IMR-90 (cell line): Measurements from ENCODE around the gene CARD14. TPM values are rescaled to one million over a fixed set of nuclear protein-coding genes. Genes with fewer than 3 reads are reported as not detected.

Experiments
- ATAC-seq: fragments of 200-7000 bp; cut with Tn5 transposase; 2 replicates; pipeline ENCODE4 v1.9.1; 2020; ENCODE audit warnings: low read depth, mild to moderate bottlenecking, moderate library complexity
- BruUV-seq: library from RNA; stranded (reverse); fragments of 400-500 nt; replicated peaks from 2 replicates; lab custom pipeline; 2021; lab: Mats Ljungman, UMichigan
- CTCF ChIA-PET: fragments of 300-600 bp; formaldehyde crosslinking; extraction: SDS; loops from one replicate; lab custom pipeline; 2021; ENCODE audit warnings: antibody characterized with exemption; lab: Yijun Ruan, JAX
- POLR2A ChIA-PET: fragments of 300-600 bp; sonication (Branson Sonifier 250); formaldehyde crosslinking; loops from one replicate; lab custom pipeline; 2022; ENCODE audit warnings: antibody characterized with exemption; ENCODE audit not compliant: unreplicated experiment; lab: Charles Lee
- DNase-seq: peaks from one replicate; pipeline ENCODE4 v3.0.0; 2013
- H2AFZ ChIP-seq: replicated peaks from 2 replicates; pipeline ENCODE3; 2013; ENCODE audit warnings: low read length, mild to moderate bottlenecking; ENCODE audit not compliant: poor library complexity
- H2AK5ac ChIP-seq: 2 replicates; pipeline ENCODE4 v1.6.1; 2013; ENCODE audit warnings: low read depth, low read length, inconsistent platforms
- H2AK9ac ChIP-seq: replicated peaks from 2 replicates; pipeline ENCODE3; 2013; ENCODE audit warnings: mild to moderate bottlenecking, low read depth, low read length, moderate library complexity; ENCODE audit not compliant: poor library complexity
- H2BK120ac ChIP-seq: 2 replicates; pipeline ENCODE4 v1.6.1; 2013; ENCODE audit warnings: low read depth, low read length, inconsistent platforms
- H2BK15ac ChIP-seq: 3 replicates; pipeline ENCODE4 v1.6.1; 2013; ENCODE audit warnings: low read depth, low read length, inconsistent platforms
- H2BK20ac ChIP-seq: 2 replicates; pipeline ENCODE4 v1.6.1; 2013; ENCODE audit warnings: low read depth, mild to moderate bottlenecking, inconsistent platforms, low read length, moderate library complexity
- H2BK5ac ChIP-seq: 2 replicates; pipeline ENCODE4 v1.6.1; 2013; ENCODE audit warnings: mild to moderate bottlenecking, low read depth, low read length, inconsistent platforms; ENCODE audit not compliant: poor library complexity, severe bottlenecking
- H3K14ac ChIP-seq: replicated peaks from 2 replicates; pipeline ENCODE4 v1.6.1; 2013; ENCODE audit warnings: low read depth, low read length, inconsistent platforms
- H3K18ac ChIP-seq: 2 replicates; pipeline ENCODE4 v1.6.1; 2013; ENCODE audit warnings: low read depth, low read length, control low read depth
- H3K23ac ChIP-seq: 2 replicates; pipeline ENCODE4 v1.6.1; 2013; ENCODE audit warnings: low read depth, low read length, inconsistent platforms
- H3K27ac ChIP-seq: 2 replicates; pipeline ENCODE4 v1.5.1; 2013; ENCODE audit warnings: mild to moderate bottlenecking, control low read depth, low read length; ENCODE audit not compliant: insufficient read depth
- H3K27me3 ChIP-seq: 2 replicates; pipeline ENCODE4 v1.6.1; 2013; ENCODE audit warnings: low read length; ENCODE audit not compliant: control insufficient read depth, insufficient read depth
- H3K36me3 ChIP-seq: 2 replicates; pipeline ENCODE4 v1.6.1; 2013; ENCODE audit warnings: low read length, mixed read lengths; ENCODE audit not compliant: control insufficient read depth, insufficient read depth
- H3K4ac ChIP-seq: 2 replicates; pipeline ENCODE4 v1.6.1; 2013; ENCODE audit warnings: low read depth, low read length, inconsistent platforms
- H3K4me1 ChIP-seq: 2 replicates; pipeline ENCODE4 v1.6.1; 2013; ENCODE audit warnings: low read length, mixed read lengths; ENCODE audit not compliant: control insufficient read depth, insufficient read depth
- H3K4me2 ChIP-seq: 2 replicates; pipeline ENCODE4 v1.6.1; 2013; ENCODE audit warnings: low read depth, mild to moderate bottlenecking, control low read depth, low read length, moderate library complexity
- H3K4me3 ChIP-seq: 2 replicates; pipeline ENCODE4 v1.5.1; 2013; ENCODE audit warnings: low read depth, mild to moderate bottlenecking, control low read depth, low read length, moderate library complexity; ENCODE audit not compliant: insufficient read depth
- H3K56ac ChIP-seq: 2 replicates; pipeline ENCODE4 v1.6.1; 2013; ENCODE audit warnings: low read length, inconsistent platforms; ENCODE audit not compliant: insufficient read depth; ENCODE audit errors: extremely low read depth
- H3K79me1 ChIP-seq, 2 experiments: 2 replicates each; pipeline ENCODE4 v1.6.1; 2013; ENCODE audit warnings: low read length in 2 of 2, inconsistent platforms in 1 of 2, low read depth in 1 of 2
- H3K9ac ChIP-seq: 2 replicates; pipeline ENCODE4 v1.6.1; 2013; ENCODE audit warnings: low read depth, low read length, control low read depth
- H3K9me1 ChIP-seq: 2 replicates; pipeline ENCODE4 v1.6.1; 2013; ENCODE audit warnings: low read length, inconsistent platforms; ENCODE audit not compliant: insufficient read depth
- H3K9me3 ChIP-seq: 2 replicates; pipeline ENCODE4 v1.6.1; 2013; ENCODE audit warnings: low read length; ENCODE audit not compliant: control insufficient read depth, insufficient read depth
- H4K20me1 ChIP-seq: 2 replicates; pipeline ENCODE4 v1.6.1; 2013; ENCODE audit warnings: low read length, inconsistent platforms; ENCODE audit not compliant: insufficient read depth
- H4K5ac ChIP-seq: 2 replicates; pipeline ENCODE4 v1.6.1; 2013; ENCODE audit warnings: mild to moderate bottlenecking, low read depth, low read length, control low read depth
- H4K8ac ChIP-seq, 2 experiments: 2 replicates each; pipeline ENCODE4 v1.6.1; 2013; ENCODE audit warnings: low read depth in 2 of 2, low read length in 2 of 2, control low read depth in 1 of 2, inconsistent platforms in 1 of 2
- H4K91ac ChIP-seq: 2 replicates; pipeline ENCODE4 v1.6.1; 2013; ENCODE audit warnings: low read depth, low read length, inconsistent platforms; ENCODE audit not compliant: insufficient read depth
- BHLHE40 ChIP-seq: fragments of 150-350 bp; IDR thresholded peaks from 2 replicates; pipeline ENCODE4 v1.6.1; 2016; ENCODE audit warnings: mild to moderate bottlenecking, low read depth, low read length
- CEBPB ChIP-seq: IDR thresholded peaks from 2 replicates; pipeline ENCODE4 v1.6.1; 2012; ENCODE audit warnings: low read depth, low read length, improper control_type of control experiment
- CHD1 ChIP-seq: IDR thresholded peaks from 2 replicates; pipeline ENCODE4 v1.6.1; 2012; ENCODE audit warnings: low read depth, low read length, improper control_type of control experiment
- CTCF ChIP-seq: conservative IDR thresholded peaks from 2 replicates; pipeline ENCODE4 v1.5.1; 2012; ENCODE audit warnings: mild to moderate bottlenecking, low read depth, low read length, improper control_type of control experiment
- FOS ChIP-seq: fragments of 150-350 bp; IDR thresholded peaks from 2 replicates; pipeline ENCODE4 v1.6.1; 2016; ENCODE audit warnings: low read depth, low read length
- MAFK ChIP-seq: IDR thresholded peaks from 2 replicates; pipeline ENCODE4 v1.6.1; 2012; ENCODE audit warnings: low read depth, low read length, improper control_type of control experiment
- MAZ ChIP-seq: IDR thresholded peaks from 2 replicates; pipeline ENCODE4 v1.6.1; 2012; ENCODE audit warnings: low read depth, mild to moderate bottlenecking, low read length, improper control_type of control experiment, moderate library complexity, borderline replicate concordance
- MXI1 ChIP-seq: IDR thresholded peaks from 2 replicates; pipeline ENCODE4 v1.6.1; 2012; ENCODE audit warnings: low read depth, mild to moderate bottlenecking, low read length, moderate library complexity, borderline replicate concordance
- POLR2A ChIP-seq: IDR thresholded peaks from 2 replicates; pipeline ENCODE4 v1.6.1; 2012; ENCODE audit warnings: mild to moderate bottlenecking, low read depth, low read length
- RAD21 ChIP-seq: IDR thresholded peaks from 2 replicates; pipeline ENCODE4 v1.6.1; 2012; ENCODE audit warnings: low read length, improper control_type of control experiment
- RCOR1 ChIP-seq: IDR thresholded peaks from 2 replicates; pipeline ENCODE4 v1.6.1; 2012; ENCODE audit warnings: mild to moderate bottlenecking, low read length, improper control_type of control experiment; ENCODE audit not compliant: insufficient replicate concordance
- RFX5 ChIP-seq: IDR thresholded peaks from 2 replicates; pipeline ENCODE4 v1.8.0; 2012; ENCODE audit warnings: low read depth, mild to moderate bottlenecking, low read length, moderate library complexity
- USF2 ChIP-seq: fragments of 150-350 bp; IDR thresholded peaks from 2 replicates; pipeline ENCODE4 v1.6.1; 2017; ENCODE audit warnings: mild to moderate bottlenecking, antibody characterized with exemption, low read length, low read depth
- WGBS, 2 experiments: methylation state at CpG; one replicate each; pipeline versions ENCODE4 v1.1.5 to v1.1.7; 2013; ENCODE audit warnings: missing lambda C conversion rate in 2 of 2; ENCODE audit not compliant: insufficient read length in 1 of 2; ENCODE audit errors: extremely low coverage in 2 of 2; 5-methylcytosine and 5-hydroxymethylcytosine counted together
- dilution Hi-C: fragments of 300-500 bp; cut with HindIII; formaldehyde crosslinking; loops from one replicate; pipeline ENCODE4 v1.14.3; 2018; ENCODE audit warnings: low sequenced_read_pairs; ENCODE audit not compliant: unreplicated experiment
- in situ Hi-C: fragments of 300-500 bp; cut with MboI; formaldehyde crosslinking; loops from 3 replicates; pipeline ENCODE4 v1.14.3; 2019; ENCODE audit warnings: low sequenced_read_pairs, inconsistent platforms, mixed read lengths
- intact Hi-C: fragments of 100-400 bp; cut with micrococcal nuclease; formaldehyde crosslinking; loops from 2 replicates; pipeline ENCODE4 v1.10.0; 2022
- polyA plus RNA-seq, 3 experiments: library from polyadenylated mRNA; depleted of rRNA; stranded (reverse); fragments of >200 nt; gene quantifications; 2 replicates each; pipeline ENCODE4 v1.2.3, GENCODE V29; 2012; ENCODE audit warnings: low replicate concordance in 1 of 3
- total RNA-seq: library from RNA; depleted of rRNA; stranded (reverse); fragments of >200 nt; gene quantifications from 2 replicates; pipeline ENCODE4 v1.2.3, GENCODE V29; 2012
- TF ChIP-seq, protein P1 (sequence below): fragments of 150-350 bp; IDR thresholded peaks from 2 replicates; pipeline ENCODE4 v1.6.1; 2016; ENCODE audit warnings: low read depth, mild to moderate bottlenecking, low read length, moderate library complexity, borderline replicate concordance

CARD14 gene
- total and polyA plus RNA-seq, 2 of the 4 experiments (the other 2 are of a cell fraction) = not detected

DNA sequence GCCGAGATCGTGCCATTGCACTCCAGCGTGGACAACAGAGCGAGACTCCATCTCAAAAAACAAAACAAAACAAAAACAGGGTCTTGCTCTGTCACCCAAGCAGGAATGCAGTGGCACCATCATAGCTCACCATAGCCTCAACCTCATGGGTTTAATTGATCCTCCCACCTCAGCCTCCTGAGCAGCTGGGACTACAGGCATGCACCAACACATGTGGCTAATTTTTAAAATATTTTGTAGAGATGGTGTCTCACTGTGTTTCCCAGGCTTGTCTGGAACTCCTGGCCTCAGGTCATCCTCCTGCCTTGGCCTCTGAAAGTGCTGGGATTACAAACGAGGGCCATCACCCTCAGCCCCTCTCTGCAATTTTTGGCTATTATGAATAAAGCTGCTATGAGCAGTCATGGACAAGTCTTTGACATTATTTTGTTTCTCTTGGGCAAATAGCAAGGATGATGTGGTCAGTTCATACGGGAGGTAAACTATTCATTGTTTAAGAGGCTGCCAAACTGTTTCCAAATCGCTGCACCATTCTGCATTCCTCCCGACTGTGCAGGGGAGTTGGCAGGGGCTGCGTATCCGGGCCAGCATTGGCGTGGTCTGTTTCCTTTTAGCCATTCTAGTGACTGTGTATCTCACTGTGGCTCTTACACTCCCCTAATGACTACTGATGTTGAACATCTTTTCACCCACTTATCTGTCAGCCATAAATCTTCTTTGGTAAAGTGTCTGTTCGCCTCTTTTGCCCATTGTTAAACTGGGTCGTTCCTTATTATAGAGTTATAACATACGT lies 44.0 kb upstream of the CARD14 start (continued):
- TF ChIP-seq CHD1 = no peak

- Histone ChIP-seq H4K91ac (no peak overlapping the region), H4K5ac (no peak overlapping the region), H2BK20ac (no peak overlapping the region), H2AFZ (no peak overlapping the region), H4K8ac (no peak overlapping the region), H3K23ac (no peak overlapping the region), H3K4me2 (no peak overlapping the region), H3K9me1 (no peaks in the 10 kb centered on the region), H2BK5ac (no peak overlapping the region), H3K9me3 (no peaks in the 10 kb centered on the region), H3K18ac (no peak overlapping the region), H3K9ac (no peak overlapping the region), H3K79me1 (no peaks in the 10 kb centered on the region), H2BK120ac (no peak overlapping the region), H3K4me1 (peaks cover 6% of the 10 kb centered on the region), H2AK9ac (no peak overlapping the region), H4K20me1 (no peaks in the 10 kb centered on the region), H2BK15ac (no peak overlapping the region), H2AK5ac (no peak overlapping the region), H3K27ac (no peak overlapping the region), H3K14ac (no peak overlapping the region), H3K56ac (no peak overlapping the region), H3K4ac (no peak overlapping the region), H3K36me3 (no peaks in the 10 kb centered on the region), H3K4me3 (no peak overlapping the region), H3K27me3 (0 out of 2 replicates have a peak, but pooled peaks cover 2% of the 10 kb centered on the region)
- intact Hi-C loops (no loop called here), in situ Hi-C loops (no loop called here), dilution Hi-C loops (no loop called here)
- WGBS, 2 experiments = 100% methylated on average over 1 of the region's 3 CpGs; no CpG with 5 or more reads in 1 of the 2 experiments
- DNase-seq (no peak), ATAC-seq (no peak)
- POLR2A ChIA-PET = no interaction called here
- CTCF ChIA-PET = no interaction called here
- BruUV-seq = no TSS peak
- TF ChIP-seq MXI1 = no peak
- TF ChIP-seq, protein P1, sequence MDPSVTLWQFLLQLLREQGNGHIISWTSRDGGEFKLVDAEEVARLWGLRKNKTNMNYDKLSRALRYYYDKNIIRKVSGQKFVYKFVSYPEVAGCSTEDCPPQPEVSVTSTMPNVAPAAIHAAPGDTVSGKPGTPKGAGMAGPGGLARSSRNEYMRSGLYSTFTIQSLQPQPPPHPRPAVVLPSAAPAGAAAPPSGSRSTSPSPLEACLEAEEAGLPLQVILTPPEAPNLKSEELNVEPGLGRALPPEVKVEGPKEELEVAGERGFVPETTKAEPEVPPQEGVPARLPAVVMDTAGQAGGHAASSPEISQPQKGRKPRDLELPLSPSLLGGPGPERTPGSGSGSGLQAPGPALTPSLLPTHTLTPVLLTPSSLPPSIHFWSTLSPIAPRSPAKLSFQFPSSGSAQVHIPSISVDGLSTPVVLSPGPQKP = no peak
- TF ChIP-seq POLR2A = no peak
- no peak for TF ChIP-seq USF2
- TF ChIP-seq MAZ = no peak
- no peak for TF ChIP-seq CHD1
- no peak for TF ChIP-seq RAD21
- no peak for TF ChIP-seq CTCF
- no peak for TF ChIP-seq RFX5
- TF ChIP-seq RCOR1 = no peak
- no peak for TF ChIP-seq CEBPB
- no peak for TF ChIP-seq FOS
- TF ChIP-seq MAFK = no peak
- no peak for TF ChIP-seq BHLHE40
These were observed 43.4 kb upstream of the CARD14 start for GRCh38 chr17:80126449-80126715.
